SK-N-SH (cell line): ENCODE measurements around the gene ATP2B3. TPM values are rescaled to one million over a fixed set of nuclear protein-coding genes. Genes with fewer than 3 reads are reported as not detected.

Experiments
- CTCF ChIA-PET: fragments of 300-600, 350-600 bp; formaldehyde crosslinking; extraction: SDS; loops from one replicate; lab custom pipeline; 2021; lab: Yijun Ruan, JAX
- POLR2A ChIA-PET: fragments of 350-600 bp; sonication (Branson Sonifier 250); formaldehyde crosslinking; extraction: SDS; loops from one replicate; lab custom pipeline; 2020; ENCODE audit warnings: antibody characterized with exemption, inconsistent platforms; lab: Yijun Ruan, JAX
- DNase-seq: peaks from one replicate; pipeline ENCODE4 v3.0.0; 2012
- H2AFZ ChIP-seq: fragments of 200-600 bp; sonication (generic); 2 replicates; pipeline ENCODE4 v1.8.1; 2016; ENCODE audit warnings: antibody characterized with exemption, mild to moderate bottlenecking, low read depth
- H3F3A ChIP-seq: fragments of 200-600 bp; sonication (generic); replicated peaks from 2 replicates; pipeline ENCODE3; 2016; ENCODE audit warnings: antibody characterized with exemption, mild to moderate bottlenecking; ENCODE audit not compliant: insufficient read depth
- H3K27ac ChIP-seq, 2 experiments: fragments of 200-500 bp in 1 of 2; fragments of 200-600 bp in 1 of 2; sonication (Bioruptor generic) in 1 of 2; sonication (generic), shearing (Covaris generic) in 1 of 2; 2 replicates each; pipeline versions ENCODE4 v1.5.1 to v1.6.1; 2014 to 2016; ENCODE audit warnings: low read depth in 2 of 2, inconsistent platforms in 1 of 2, low read length in 1 of 2, mild to moderate bottlenecking in 1 of 2, mixed read lengths in 1 of 2
- H3K27me3 ChIP-seq: fragments of 200-600 bp; sonication (generic), shearing (Covaris generic); 2 replicates; pipeline ENCODE4 v1.6.1; 2016; ENCODE audit warnings: mixed run types; ENCODE audit not compliant: insufficient read depth
- H3K36me3 ChIP-seq, 2 experiments: fragments of 200-500 bp in 1 of 2; fragments of 200-600 bp in 1 of 2; sonication (Bioruptor generic) in 1 of 2; sonication (generic) in 1 of 2; replicated peaks in 1 of 2; 2 replicates each; pipeline versions ENCODE3 to v1.5.1; 2014 to 2016; ENCODE audit warnings: low read length in 1 of 2, mild to moderate bottlenecking in 1 of 2; ENCODE audit not compliant: insufficient read depth in 2 of 2, control insufficient read depth in 1 of 2
- H3K4me1 ChIP-seq, 2 experiments: fragments of 200-500 bp in 1 of 2; fragments of 200-600 bp in 1 of 2; sonication (Bioruptor generic) in 1 of 2; sonication (generic), shearing (Covaris generic) in 1 of 2; 2 replicates each; pipeline versions ENCODE4 v1.5.1 to v1.6.1; 2014 to 2016; ENCODE audit warnings: low read depth in 1 of 2, low read length in 1 of 2, mixed run types in 1 of 2; ENCODE audit not compliant: insufficient read depth in 2 of 2, control insufficient read depth in 1 of 2
- H3K4me2 ChIP-seq: fragments of 200-600 bp; sonication (generic), shearing (Covaris generic); 2 replicates; pipeline ENCODE4 v1.6.1; 2017; ENCODE audit warnings: mixed run types
- H3K4me3 ChIP-seq, 2 experiments: fragments of 200-500 bp in 1 of 2; fragments of 200-600 bp in 1 of 2; sonication (Bioruptor generic) in 1 of 2; sonication (generic), shearing (Covaris generic) in 1 of 2; 2 replicates each; pipeline versions ENCODE4 v1.5.1 to v1.8.1; 2014 to 2016; ENCODE audit warnings: low read depth in 2 of 2, inconsistent platforms in 1 of 2, low read length in 1 of 2, mild to moderate bottlenecking in 1 of 2, mixed read lengths in 1 of 2, moderate library complexity in 1 of 2
- H3K79me2 ChIP-seq: fragments of 200-600 bp; sonication (generic); 2 replicates; pipeline ENCODE4 v1.8.1; 2017; ENCODE audit warnings: mild to moderate bottlenecking; ENCODE audit not compliant: insufficient read depth
- H3K9ac ChIP-seq: fragments of 200-600 bp; sonication (generic); 2 replicates; pipeline ENCODE4 v1.6.1; 2017; ENCODE audit warnings: mixed run types
- H3K9me2 ChIP-seq: fragments of 200-600 bp; sonication (generic); 2 replicates; pipeline ENCODE4 v1.6.1; 2017; ENCODE audit warnings: mixed run types
- H3K9me3 ChIP-seq: fragments of 200-600 bp; sonication (generic); 2 replicates; pipeline ENCODE4 v1.6.1; 2017; ENCODE audit warnings: mixed run types, mild to moderate bottlenecking, moderate library complexity
- H4K20me1 ChIP-seq: fragments of 200-600 bp; sonication (generic); 2 replicates; pipeline ENCODE4 v1.6.1; 2017; ENCODE audit warnings: mild to moderate bottlenecking, mixed run types; ENCODE audit not compliant: insufficient read depth
- CHD2 ChIP-seq: fragments of 150-350 bp; IDR thresholded peaks from 2 replicates; pipeline ENCODE4 v1.6.1; 2018; ENCODE audit warnings: low read length; ENCODE audit not compliant: partially characterized antibody
- EZH2phosphoT487 ChIP-seq: fragments of 200-600 bp; sonication (generic); IDR thresholded peaks from 2 replicates; pipeline ENCODE4 v1.6.1; 2017; ENCODE audit warnings: low read depth, mixed run types, mild to moderate bottlenecking, antibody characterized with exemption, moderate library complexity, borderline replicate concordance
- GABPA ChIP-seq: IDR thresholded peaks from 2 replicates; pipeline ENCODE4 v1.4.0; 2012; ENCODE audit warnings: low read depth, mild to moderate bottlenecking
- GATA2 ChIP-seq: sonication (generic); formaldehyde crosslinking; IDR thresholded peaks from 2 replicates; pipeline ENCODE4 v1.5.0; 2020; ENCODE audit warnings: mild to moderate bottlenecking, missing genetic modification reagents
- IRF3 ChIP-seq: fragments of 150-350 bp; IDR thresholded peaks from 2 replicates; pipeline ENCODE4 v1.6.1; 2016; ENCODE audit warnings: mild to moderate bottlenecking, low read depth, low read length
- JUND ChIP-seq: IDR thresholded peaks from 2 replicates; pipeline ENCODE4 v1.4.0; 2012
- MXI1 ChIP-seq: IDR thresholded peaks from 2 replicates; pipeline ENCODE4 v1.6.1; 2012; ENCODE audit warnings: mild to moderate bottlenecking, low read depth, low read length, improper control_type of control experiment
- NFIC ChIP-seq: IDR thresholded peaks from 2 replicates; pipeline ENCODE4 v1.4.0; 2012; ENCODE audit warnings: borderline replicate concordance
- NRF1 ChIP-seq: IDR thresholded peaks from 2 replicates; pipeline ENCODE4 v1.6.1; 2012; ENCODE audit warnings: low read depth, mild to moderate bottlenecking, low read length
- PBX3 ChIP-seq: IDR thresholded peaks from 2 replicates; pipeline ENCODE4; 2012
- POLR2AphosphoS5 ChIP-seq: IDR thresholded peaks from 2 replicates; pipeline ENCODE4 v1.6.1; 2012; ENCODE audit warnings: low read depth, low read length
- RAD21 ChIP-seq: IDR thresholded peaks from 2 replicates; pipeline ENCODE4 v1.6.1; 2012; ENCODE audit warnings: mild to moderate bottlenecking, low read length
- RCOR1 ChIP-seq: fragments of 150-350 bp; IDR thresholded peaks from 2 replicates; pipeline ENCODE4 v1.6.1; 2017; ENCODE audit warnings: antibody characterized with exemption, low read length
- SIN3A ChIP-seq: IDR thresholded peaks from 2 replicates; pipeline ENCODE4 v1.6.1; 2012; ENCODE audit warnings: low read depth, mild to moderate bottlenecking, low read length, moderate library complexity, borderline replicate concordance
- SMC3 ChIP-seq: IDR thresholded peaks from 2 replicates; pipeline ENCODE4 v1.6.1; 2012; ENCODE audit warnings: low read depth, low read length, improper control_type of control experiment
- TAF1 ChIP-seq: IDR thresholded peaks from 2 replicates; pipeline ENCODE4 v1.6.1; 2012; ENCODE audit warnings: low read depth, mild to moderate bottlenecking, low read length, moderate library complexity, borderline replicate concordance
- YY1 ChIP-seq: IDR thresholded peaks from 2 replicates; pipeline ENCODE4 v1.4.0; 2012; ENCODE audit warnings: low read depth, mild to moderate bottlenecking
- WGBS: methylation state at CpG from one replicate; pipeline ENCODE4 v1.1.6; 2017; ENCODE audit warnings: low lambda C conversion rate; 5-methylcytosine and 5-hydroxymethylcytosine counted together
- polyA plus RNA-seq, 3 experiments: library from polyadenylated mRNA; depleted of rRNA; stranded (reverse); fragments of >200 nt; gene quantifications; 2 replicates each; pipeline ENCODE4 v1.2.3, GENCODE V29; 2012

Gene ATP2B3
- polyA plus RNA-seq, 1 of the 3 experiments (the other 2 are of a cell fraction), result 0.16 TPM

- no peak overlapping the region for H2AFZ ChIP-seq
- no peaks in the 10 kb centered on the region for H3K36me3 ChIP-seq
- H3F3A ChIP-seq, result no peaks in the 10 kb centered on the region
- CTCF ChIA-PET, result interaction anchor here (1.1 to 2.7 kb wide), 2 partner anchors 92 to 131 kb away, joined by 3 to 13 read pairs; no protein-coding TSS in a partner anchor
- H3K27ac ChIP-seq, result no peak overlapping the region; a peak in 1 of 4 replicates
- peaks cover 0 to 13% of the 10 kb centered on the region in 2 experiments; a peak in 1 of 4 replicates for H3K4me1 ChIP-seq
- no peak overlapping the region for H3K9ac ChIP-seq
- no peak overlapping the region for H3K4me3 ChIP-seq
- peaks cover 66% of the 10 kb centered on the region for H3K27me3 ChIP-seq
- H3K79me2 ChIP-seq, result no peaks in the 10 kb centered on the region
- 31% methylated on average over 3 of the region's 10 CpGs for WGBS
- H3K4me2 ChIP-seq, result no peak overlapping the region
- TF ChIP-seq POLR2AphosphoS5, result no peak
- TF ChIP-seq GATA2 (CRISPR knock-in tag), result no peak
- no peak for TF ChIP-seq CHD2
- no peak for TF ChIP-seq IRF3
- no peak for TF ChIP-seq PBX3
- no peak for TF ChIP-seq TAF1
- TF ChIP-seq EZH2phosphoT487, result no peak
- TF ChIP-seq RCOR1, result no peak
- TF ChIP-seq GABPA, result no peak
- no peaks in the 10 kb centered on the region for H3K9me3 ChIP-seq
- no peaks in the 10 kb centered on the region for H3K9me2 ChIP-seq
- no peaks in the 10 kb centered on the region for H4K20me1 ChIP-seq
- DNase-seq, result no peak
- POLR2A ChIA-PET, result no interaction called here
Observed at GRCh38 chrX:153576239-153576870, 58.9 kb downstream of the ATP2B3 start.

- no peaks in the 10 kb centered on the region for H3F3A ChIP-seq
- H3K36me3 ChIP-seq, result no peaks in the 10 kb centered on the region
- ChIA-PET CTCF (interaction anchor here (1.2 to 2.7 kb wide), 5 partner anchors 23 to 437 kb away, joined by 3 to 14 read pairs (median 6); no protein-coding TSS in a partner anchor), POLR2A (no interaction called here)
- H3K79me2 ChIP-seq, result no peaks in the 10 kb centered on the region
- H3K4me3 ChIP-seq, result no peak overlapping the region
- no peaks in the 10 kb centered on the region for H4K20me1 ChIP-seq
- WGBS, result 95% methylated on average over 4 of the region's 6 CpGs
- TF ChIP-seq NFIC, result no peak
- TF ChIP-seq RAD21, result no peak
- TF ChIP-seq JUND, result no peak
- TF ChIP-seq MXI1, result no peak
- TF ChIP-seq YY1, result no peak
- no peak for TF ChIP-seq PBX3
- no peak for TF ChIP-seq SMC3
- TF ChIP-seq NRF1, result no peak
- TF ChIP-seq SIN3A, result no peak
- TF ChIP-seq GATA2 (CRISPR knock-in tag), result no peak
- peaks cover 72% of the 10 kb centered on the region for H3K27me3 ChIP-seq
- no peak overlapping the region for H2AFZ ChIP-seq
- H3K27ac ChIP-seq, result no peak overlapping the region; a peak in 1 of 4 replicates
- H3K9me2 ChIP-seq, result no peaks in the 10 kb centered on the region
- H3K4me2 ChIP-seq, result no peak overlapping the region
- H3K9ac ChIP-seq, result no peak overlapping the region
- H3K9me3 ChIP-seq, result no peaks in the 10 kb centered on the region
- H3K4me1 ChIP-seq, result peaks cover 0 to 13% of the 10 kb centered on the region in 2 experiments; a peak in 1 of 4 replicates
- no peak for DNase-seq
Observed at GRCh38 chrX:153576961-153577360, 59.5 kb downstream of the ATP2B3 start.
